Measurements from ENCODE around the gene SLC22A6.

DNA sequence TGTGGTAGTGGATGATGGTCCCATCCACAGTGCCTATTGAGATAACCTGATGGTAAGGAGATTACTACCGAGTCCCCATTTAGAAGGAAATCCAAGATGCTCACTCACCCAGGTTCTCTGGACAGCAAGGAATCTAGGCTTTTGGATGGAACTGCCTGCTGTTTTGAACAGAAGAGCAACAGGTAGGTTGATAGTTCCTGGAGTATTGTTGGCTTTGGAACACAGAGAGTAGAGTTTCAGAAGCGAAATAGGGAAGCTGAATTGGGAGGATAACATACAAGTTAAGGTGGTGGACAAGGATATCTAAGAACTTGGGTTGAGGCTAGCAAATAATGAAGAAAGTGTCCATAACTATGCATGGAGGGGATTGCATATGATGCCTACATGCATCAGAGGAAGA lies 27.6 kb downstream of the SLC22A6 start:
- TF ChIP-seq POLR2A (IDR thresholded peaks at IDR 0.05; ENCODE audit: low read length) (no peak), GATA1 (IDR thresholded peaks at IDR 0.05; ENCODE audit: low read depth, low read length) (no peak)

Data from erythroblast (primary cell).